RWPE1 (cell line): Measurements from ENCODE around the gene WASF2.

Experiments
- CTCF ChIA-PET: fragments of 350-600 bp; sonication (Branson Sonifier 250); formaldehyde crosslinking; extraction: SDS; loops from one replicate; lab custom pipeline; 2021; lab: Yijun Ruan, JAX
- POLR2A ChIA-PET: fragments of 400-600 bp; formaldehyde crosslinking; extraction: SDS; loops from one replicate; lab custom pipeline; 2020; ENCODE audit warnings: antibody characterized with exemption; ENCODE audit not compliant: low non-redundant PET; lab: Yijun Ruan, JAX
- DNase-seq: peaks from one replicate; pipeline ENCODE4 v3.0.0; 2012; ENCODE audit warnings: low spot score
- H3K27ac ChIP-seq: fragments of 450-650 bp; 2 replicates; pipeline ENCODE4 v1.5.1; 2017
- CTCF ChIP-seq: fragments of 450-650 bp; conservative IDR thresholded peaks from 2 replicates; pipeline ENCODE4 v1.5.1; 2017; ENCODE audit warnings: low read depth, mild to moderate bottlenecking

Gene WASF2

GRCh38 chr1:27363766-27364695 is 125.9 kb downstream of the WASF2 start:
- no peak for DNase-seq
- no peak for TF ChIP-seq CTCF
- ChIA-PET CTCF (no interaction called here), POLR2A (no interaction called here)
- peak overlapping the region; percentile 100 for H3K27ac ChIP-seq

GRCh38 chr1:27361553-27361952 is 128.4 kb downstream of the WASF2 start:
- DNase-seq, result no peak
- POLR2A ChIA-PET, result no interaction called here
- peak overlapping the region; percentile 100 for H3K27ac ChIP-seq
- TF ChIP-seq CTCF, result no peak
- CTCF ChIA-PET, result interaction anchor here (0.6 kb wide), 2 partner anchors 49 to 195 kb away, joined by 3 to 9 read pairs; no protein-coding TSS in a partner anchor

GRCh38 chr1:27361044-27361402 is 128.9 kb downstream of the WASF2 start:
- peak overlapping the region; percentile 100; the same call in 1 of the 2 replicates for H3K27ac ChIP-seq
- ChIA-PET CTCF (interaction anchor here (0.7 kb wide), 1 partner anchor 61 kb away, joined by 3 read pairs; no protein-coding TSS in a partner anchor), POLR2A (no interaction called here)
- TF ChIP-seq CTCF, result no peak
- DNase-seq, result no peak

GRCh38 chr1:27360159-27361043 is 129.6 kb downstream of the WASF2 start:
- CTCF ChIA-PET, result interaction anchor here (0.6 to 4.9 kb wide), 4 partner anchors 9 to 60 kb away, joined by 3 to 21 read pairs (median 4); no protein-coding TSS in a partner anchor
- H3K27ac ChIP-seq, result peak overlapping the region; percentile 100
- no peak for DNase-seq
- no peak for TF ChIP-seq CTCF
- POLR2A ChIA-PET, result interaction anchor here (0.6 kb wide), 1 partner anchor 11 kb away, joined by 4 read pairs; no protein-coding TSS in a partner anchor

GRCh38 chr1:27359822-27360158 is 130.2 kb downstream of the WASF2 start:
- ChIA-PET CTCF (interaction anchor here (0.6 to 4.9 kb wide), 2 partner anchors 45 to 60 kb away, joined by 5 to 21 read pairs; no protein-coding TSS in a partner anchor), POLR2A (interaction anchor here (0.6 kb wide), 1 partner anchor 11 kb away, joined by 4 read pairs; no protein-coding TSS in a partner anchor)
- no peak for TF ChIP-seq CTCF
- peak overlapping the region; percentile 98 for H3K27ac ChIP-seq
- DNase-seq, result no peak

- ChIA-PET POLR2A (interaction anchor here (1.7 kb wide), 1 partner anchor 8 kb away, joined by 5 read pairs; the partner anchor contains the start of gene MAP3K6), CTCF (interaction anchor here (0.8 to 4.9 kb wide), 4 partner anchors 16 to 59 kb away, joined by 4 to 21 read pairs (median 8); no protein-coding TSS in a partner anchor)
- peak overlapping the region; percentile 98 for H3K27ac ChIP-seq
- no peak for DNase-seq
- TF ChIP-seq CTCF, result no peak
These were observed 131.0 kb downstream of the WASF2 start for GRCh38 chr1:27358928-27359313.
